Limb (tissue), 2 donors: ENCODE results near the gene NUDT22.

Experiments used
- DNase-seq, 2 donors: peaks; one replicate each; pipeline ENCODE4 v3.0.0-alpha.2; 2016; ENCODE audit errors: extremely low spot score in 2 of 2

Gene NUDT22

GRCh38 chr11:64269540-64270220 is 43.6 kb downstream of the NUDT22 start:
- DNase-seq = peak; percentile 98 to 100

- DNase-seq = no peak
Observed at GRCh38 chr11:64275031-64275800, 49.1 kb downstream of the NUDT22 start.

- no peak for DNase-seq
Observed at GRCh38 chr11:64275841-64276240, 49.8 kb downstream of the NUDT22 start.

GRCh38 chr11:64276653-64277431 is 50.8 kb downstream of the NUDT22 start:
- DNase-seq = no peak

GRCh38 chr11:64278576-64279190 is 52.6 kb downstream of the NUDT22 start:
- DNase-seq = no peak
